Measurements from ENCODE around the gene ITPK1.

The ITPK1 gene

DNA sequence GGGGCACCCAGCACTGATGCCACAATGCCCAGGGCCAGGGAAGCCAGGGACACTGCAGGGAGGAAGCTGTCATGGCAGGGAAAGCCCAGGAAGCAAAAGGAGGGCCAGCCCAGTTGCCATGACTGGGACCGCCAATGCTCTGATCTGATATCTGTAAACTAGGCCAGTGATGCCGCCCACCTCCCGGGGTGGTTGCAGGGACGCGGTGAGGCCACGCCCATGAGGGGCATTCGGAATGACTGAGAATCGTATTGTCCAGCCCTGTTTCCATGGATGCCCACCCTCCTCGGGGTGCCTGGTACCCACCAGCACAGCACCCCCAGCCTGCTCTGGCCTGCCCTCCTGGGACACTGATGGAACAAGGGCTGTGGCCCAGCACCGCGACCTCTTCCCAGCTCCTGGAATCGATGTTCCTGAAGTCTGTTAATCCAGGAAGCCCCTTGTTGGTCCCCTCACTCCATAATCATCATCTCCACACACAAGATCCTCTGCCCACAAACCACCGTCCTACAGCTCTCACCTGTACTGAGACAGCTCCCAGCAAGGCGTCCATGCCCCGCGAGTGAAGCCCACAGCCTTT is 144.0 kb downstream of the ITPK1 start:
- FAIRE-seq (no peak), DNase-seq (ENCODE audit: insufficient read length, low spot score) (no peak)
- TF ChIP-seq TAF1 (IDR thresholded peaks at IDR 0.05; ENCODE audit: low read depth, low read length) = no peak
- TF ChIP-seq SPI1 (IDR thresholded peaks at IDR 0.05; ENCODE audit: low read depth, low read length) = no peak
- TF ChIP-seq POLR2AphosphoS5 (IDR thresholded peaks at IDR 0.05; ENCODE audit: low read depth, low read length) = no peak
- no peak for TF ChIP-seq PAX5 (IDR thresholded peaks at IDR 0.05; ENCODE audit: insufficient read depth, low read length, severe bottlenecking)
- no peak for TF ChIP-seq POU2F2 (IDR thresholded peaks at IDR 0.05; ENCODE audit: low read depth, low read length)
- TF ChIP-seq POLR2A (IDR thresholded peaks at IDR 0.05; ENCODE audit: low read depth, low read length) = no peak

GRCh38 chr14:92970271-92970670 is 145.5 kb downstream of the ITPK1 start:
- no peak for DNase-seq (ENCODE audit: insufficient read length, low spot score)
- TF ChIP-seq SPI1 (IDR thresholded peaks at IDR 0.05; ENCODE audit: low read depth, low read length) (no peak), PAX5 (IDR thresholded peaks at IDR 0.05; ENCODE audit: insufficient read depth, low read length, severe bottlenecking) (no peak), POLR2A (IDR thresholded peaks at IDR 0.05; ENCODE audit: low read depth, low read length) (no peak), POLR2AphosphoS5 (IDR thresholded peaks at IDR 0.05; ENCODE audit: low read depth, low read length) (no peak), POU2F2 (IDR thresholded peaks at IDR 0.05; ENCODE audit: low read depth, low read length) (no peak), TAF1 (IDR thresholded peaks at IDR 0.05; ENCODE audit: low read depth, low read length) (no peak)
- no peak for FAIRE-seq

DNA sequence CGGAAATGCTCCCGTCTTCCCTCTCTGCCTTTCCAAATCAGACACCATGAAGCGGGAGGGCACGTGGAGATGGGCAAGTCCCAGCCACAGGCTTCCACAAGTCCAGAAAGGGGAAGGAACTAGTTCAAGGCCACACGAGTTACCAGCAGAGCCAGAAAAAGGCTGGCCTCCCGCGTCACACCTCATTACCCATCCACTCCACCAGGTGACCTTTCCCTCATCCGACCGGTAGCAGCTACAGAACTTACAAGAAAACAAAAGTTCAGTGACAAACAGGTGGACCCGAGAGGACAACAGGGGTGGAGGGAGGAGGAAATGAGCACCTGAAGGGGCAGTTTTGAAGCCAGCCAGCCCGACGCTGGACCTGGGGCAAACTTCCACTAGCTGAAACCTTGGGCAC is 145.9 kb downstream of the ITPK1 start:
- TF ChIP-seq POU2F2 (IDR thresholded peaks at IDR 0.05; ENCODE audit: low read depth, low read length) = no peak
- no peak for TF ChIP-seq TAF1 (IDR thresholded peaks at IDR 0.05; ENCODE audit: low read depth, low read length)
- no peak for TF ChIP-seq POLR2A (IDR thresholded peaks at IDR 0.05; ENCODE audit: low read depth, low read length)
- TF ChIP-seq SPI1 (IDR thresholded peaks at IDR 0.05; ENCODE audit: low read depth, low read length) = no peak
- TF ChIP-seq PAX5 (IDR thresholded peaks at IDR 0.05; ENCODE audit: insufficient read depth, low read length, severe bottlenecking) = no peak
- no peak for TF ChIP-seq POLR2AphosphoS5 (IDR thresholded peaks at IDR 0.05; ENCODE audit: low read depth, low read length)
- no peak for FAIRE-seq
- no peak for DNase-seq (ENCODE audit: insufficient read length, low spot score)

DNA sequence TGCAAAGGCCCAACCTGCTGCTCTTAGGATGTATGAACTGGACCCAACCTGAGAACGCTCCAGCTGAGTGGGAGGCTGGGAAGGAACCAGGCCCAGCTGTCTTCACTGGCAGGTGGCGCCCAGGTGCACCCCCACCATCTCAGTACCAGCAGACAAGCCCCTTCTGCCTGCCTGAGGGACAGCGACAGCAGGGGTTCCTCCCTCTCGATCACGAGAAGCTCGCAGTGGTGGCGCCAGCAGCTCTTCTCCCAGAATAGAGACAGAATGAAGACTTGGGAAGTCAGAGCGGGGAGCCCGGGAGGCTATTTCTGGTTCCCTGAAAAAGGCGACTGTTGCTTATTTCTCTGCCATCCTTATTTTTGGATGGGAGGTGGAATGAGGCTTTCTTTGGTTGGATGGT is 146.3 kb downstream of the ITPK1 start:
- TF ChIP-seq POLR2AphosphoS5 (IDR thresholded peaks at IDR 0.05; ENCODE audit: low read depth, low read length) (no peak), POU2F2 (IDR thresholded peaks at IDR 0.05; ENCODE audit: low read depth, low read length) (no peak), PAX5 (IDR thresholded peaks at IDR 0.05; ENCODE audit: insufficient read depth, low read length, severe bottlenecking) (no peak), TAF1 (IDR thresholded peaks at IDR 0.05; ENCODE audit: low read depth, low read length) (no peak)
- no peak for FAIRE-seq
- no peak for DNase-seq (ENCODE audit: insufficient read length, low spot score)

DNA sequence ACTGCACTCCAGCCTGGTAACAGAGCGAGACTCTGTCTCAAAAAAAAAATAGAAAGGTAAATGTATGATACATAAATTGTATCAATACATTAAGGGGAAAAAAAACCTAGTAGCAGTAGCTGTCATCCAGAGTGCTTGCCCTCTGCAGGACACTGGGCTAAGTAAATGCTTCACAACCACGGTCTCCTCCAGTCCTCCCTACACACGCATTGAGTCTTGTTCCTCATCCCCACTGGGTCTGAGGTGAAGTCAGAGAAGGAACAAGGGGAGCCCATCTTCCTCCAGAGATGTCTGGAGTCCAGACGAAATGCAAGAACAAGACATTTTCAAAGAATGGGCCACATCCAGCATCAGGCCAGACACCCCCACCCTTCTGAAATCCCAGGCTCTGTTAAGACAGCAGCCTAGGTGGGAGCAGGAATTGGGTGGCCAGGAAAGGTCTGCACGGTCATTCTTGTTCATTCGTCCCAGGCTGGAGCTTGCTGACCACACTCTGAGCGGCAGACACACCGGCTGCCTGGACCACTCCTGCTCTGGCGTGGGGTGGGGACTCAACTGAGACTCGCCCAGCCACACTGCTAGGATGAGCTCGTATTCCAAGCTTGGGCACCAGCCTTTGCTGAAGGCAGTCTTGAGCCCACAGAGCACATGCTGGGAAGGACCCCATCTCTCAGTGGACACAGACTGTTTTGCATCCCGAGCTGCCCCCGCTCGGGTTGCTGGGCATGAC is 147.3 kb downstream of the ITPK1 start:
- DNase-seq (ENCODE audit: insufficient read length, low spot score) (no peak), FAIRE-seq (no peak)
- TF ChIP-seq PAX5 (IDR thresholded peaks at IDR 0.05; ENCODE audit: insufficient read depth, low read length, severe bottlenecking) (no peak), TAF1 (IDR thresholded peaks at IDR 0.05; ENCODE audit: low read depth, low read length) (no peak), POU2F2 (IDR thresholded peaks at IDR 0.05; ENCODE audit: low read depth, low read length) (no peak), SPI1 (IDR thresholded peaks at IDR 0.05; ENCODE audit: low read depth, low read length) (no peak), POLR2A (IDR thresholded peaks at IDR 0.05; ENCODE audit: low read depth, low read length) (no peak), POLR2AphosphoS5 (IDR thresholded peaks at IDR 0.05; ENCODE audit: low read depth, low read length) (no peak)

DNA sequence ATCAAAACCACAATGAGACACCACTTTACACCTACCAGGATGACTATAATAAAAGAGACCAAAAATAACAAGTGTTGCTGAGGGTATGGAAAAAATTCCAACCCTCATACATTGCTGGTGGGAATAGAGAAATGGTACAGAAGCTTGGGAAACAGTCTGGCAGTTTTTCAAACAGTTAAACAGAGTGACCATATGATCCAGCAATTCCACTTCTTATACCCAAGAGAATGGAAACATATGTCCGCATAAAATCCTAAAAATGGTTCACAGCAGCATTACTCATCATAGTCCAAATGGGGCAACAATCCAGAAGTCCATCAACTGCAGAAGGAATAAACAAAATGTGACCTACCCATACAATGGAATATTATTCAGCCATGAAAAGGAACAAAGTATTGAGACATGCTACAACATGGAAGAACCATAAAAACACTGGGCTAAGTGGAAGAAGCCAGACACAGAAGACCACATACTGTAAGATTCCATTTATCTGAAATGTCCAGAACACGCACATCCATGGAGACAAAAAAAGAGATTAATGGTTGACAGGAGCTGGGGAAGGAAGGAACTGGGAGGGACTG is 148.3 kb downstream of the ITPK1 start:
- DNase-seq (ENCODE audit: insufficient read length, low spot score) = no peak
- FAIRE-seq = no peak
- TF ChIP-seq POLR2AphosphoS5 (IDR thresholded peaks at IDR 0.05; ENCODE audit: low read depth, low read length) (no peak), POLR2A (IDR thresholded peaks at IDR 0.05; ENCODE audit: low read depth, low read length) (no peak)

DNA sequence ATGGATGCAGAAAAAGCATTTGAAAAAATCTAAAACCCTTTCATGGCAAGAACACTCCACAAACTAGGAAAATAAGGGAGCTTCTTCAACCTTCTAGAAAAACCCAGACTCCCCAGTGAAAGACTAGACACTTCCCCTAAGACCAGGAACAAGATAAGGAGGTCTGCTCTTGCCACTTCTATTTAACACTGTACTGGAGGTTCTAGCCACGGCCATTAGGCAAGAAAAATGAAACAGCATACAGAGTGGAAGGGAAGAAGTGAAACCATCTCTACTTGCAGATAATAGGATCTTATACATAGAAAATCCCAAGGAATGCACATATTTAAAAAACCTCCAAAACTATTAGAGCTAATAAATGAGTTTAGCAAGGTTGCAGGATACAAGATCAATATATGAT is 150.4 kb downstream of the ITPK1 start:
- no peak for FAIRE-seq
- no peak for DNase-seq (ENCODE audit: insufficient read length, low spot score)

DNA sequence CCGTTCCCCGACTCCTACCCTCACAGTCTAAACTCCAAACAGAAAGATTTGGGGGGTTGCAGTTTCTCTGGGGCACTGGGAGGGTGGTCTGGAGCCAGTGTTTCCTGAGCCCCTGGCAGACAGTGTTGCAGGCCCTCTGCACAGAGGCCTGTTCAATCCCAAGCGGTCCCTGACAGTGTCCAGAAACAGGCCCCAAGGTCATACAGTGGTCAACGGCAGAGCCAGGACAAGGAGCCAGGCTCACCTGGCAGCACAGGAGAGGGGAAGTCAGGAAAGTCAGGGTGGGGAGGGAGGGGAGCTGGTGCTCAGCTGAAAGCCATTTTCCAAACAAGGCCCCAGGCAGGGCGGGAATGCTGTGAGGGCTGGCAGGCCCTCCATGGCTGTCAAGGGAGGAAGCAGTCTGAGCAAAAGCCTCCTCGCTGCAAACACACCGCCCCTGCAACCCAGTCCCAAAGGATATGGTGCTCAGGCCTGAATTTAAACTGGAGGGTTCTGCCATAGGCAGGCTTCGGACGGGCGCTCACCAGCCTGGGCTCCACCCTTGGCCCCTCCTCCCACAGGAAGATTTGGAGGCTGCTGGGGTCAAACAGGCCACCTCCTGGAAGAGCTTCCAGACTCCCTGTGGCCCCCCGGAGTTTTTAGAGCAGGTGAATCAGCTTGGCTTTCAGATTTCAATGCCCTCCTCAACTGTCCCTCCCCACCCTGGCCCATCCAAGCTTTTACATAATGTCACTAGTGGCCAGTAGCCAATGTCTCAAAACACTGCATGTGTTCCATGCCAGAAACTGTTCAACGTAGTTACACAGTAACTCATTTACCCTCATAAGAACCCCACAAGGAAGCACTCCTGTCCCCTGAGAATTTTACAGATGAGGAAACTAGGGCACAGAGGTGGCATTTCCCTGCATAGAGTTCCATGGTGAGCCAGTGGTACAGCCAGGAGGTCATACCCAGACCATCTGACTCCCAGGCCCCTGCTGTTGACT is 151.3 kb downstream of the ITPK1 start:
- FAIRE-seq = no peak

More for the DNA sequence above, 150.4 kb downstream of the ITPK1 start:
- TF ChIP-seq POLR2AphosphoS5 (IDR thresholded peaks at IDR 0.05; ENCODE audit: low read depth, low read length) (no peak), SPI1 (IDR thresholded peaks at IDR 0.05; ENCODE audit: low read depth, low read length) (no peak), POU2F2 (IDR thresholded peaks at IDR 0.05; ENCODE audit: low read depth, low read length) (no peak), PAX5 (IDR thresholded peaks at IDR 0.05; ENCODE audit: insufficient read depth, low read length, severe bottlenecking) (no peak), TAF1 (IDR thresholded peaks at IDR 0.05; ENCODE audit: low read depth, low read length) (no peak), POLR2A (IDR thresholded peaks at IDR 0.05; ENCODE audit: low read depth, low read length) (no peak)

More for the DNA sequence above, 151.3 kb downstream of the ITPK1 start:
- no peak for DNase-seq (ENCODE audit: insufficient read length, low spot score)
- TF ChIP-seq POLR2A (IDR thresholded peaks at IDR 0.05; ENCODE audit: low read depth, low read length) (no peak), POU2F2 (IDR thresholded peaks at IDR 0.05; ENCODE audit: low read depth, low read length) (no peak), TAF1 (IDR thresholded peaks at IDR 0.05; ENCODE audit: low read depth, low read length) (no peak), PAX5 (IDR thresholded peaks at IDR 0.05; ENCODE audit: insufficient read depth, low read length, severe bottlenecking) (no peak), SPI1 (IDR thresholded peaks at IDR 0.05; ENCODE audit: low read depth, low read length) (no peak), POLR2AphosphoS5 (IDR thresholded peaks at IDR 0.05; ENCODE audit: low read depth, low read length) (no peak)
